Loucy (cell line): ENCODE results near the gene ZSCAN16.
"Not testable (repeated sequence)": the region's sequence is repeated elsewhere in the genome, so short reads cannot be mapped to it uniquely, and the experiment has no call there.

ENCODE experiments used
- H2AFZ ChIP-seq: fragments of 200-600 bp; sonication (generic); 2 replicates; pipeline ENCODE4 v1.6.0; 2016; ENCODE audit warnings: antibody characterized with exemption, mild to moderate bottlenecking, low read length, moderate library complexity
- H3F3A ChIP-seq: fragments of 200-600 bp; 2 replicates; pipeline ENCODE4 v1.6.0; 2016; ENCODE audit warnings: antibody characterized with exemption, low read depth, mild to moderate bottlenecking
- H3K27me3 ChIP-seq: fragments of 200-600 bp; sonication (generic); 2 replicates; pipeline ENCODE4 v1.6.1; 2014; ENCODE audit warnings: low read length, mild to moderate bottlenecking; ENCODE audit not compliant: insufficient read depth, poor library complexity, severe bottlenecking
- H3K36me3 ChIP-seq: fragments of 200-600 bp; sonication (generic); 2 replicates; pipeline ENCODE4 v1.6.1; 2016; ENCODE audit warnings: low read length; ENCODE audit not compliant: insufficient read depth
- H3K4me1 ChIP-seq: fragments of 200-600 bp; sonication (generic); 2 replicates; pipeline ENCODE4 v1.5.1; 2014; ENCODE audit warnings: low read length, mild to moderate bottlenecking; ENCODE audit not compliant: insufficient read depth, poor library complexity, severe bottlenecking
- H3K4me2 ChIP-seq: fragments of 200-600 bp; sonication (generic); 2 replicates; pipeline ENCODE4 v1.6.0; 2014; ENCODE audit warnings: antibody characterized with exemption, low read length, low read depth, mild to moderate bottlenecking; ENCODE audit not compliant: poor library complexity, severe bottlenecking
- H3K4me3 ChIP-seq: fragments of 200-600 bp; sonication (generic); 2 replicates; pipeline ENCODE4 v1.5.1; 2014; ENCODE audit warnings: low read length, mild to moderate bottlenecking, mixed read lengths; ENCODE audit not compliant: poor library complexity, severe bottlenecking
- H3K79me2 ChIP-seq: fragments of 200-600 bp; sonication (generic); 2 replicates; pipeline ENCODE4 v1.6.1; 2014; ENCODE audit warnings: low read length; ENCODE audit not compliant: insufficient read depth
- H3K9ac ChIP-seq: fragments of 200-600 bp; sonication (generic); 2 replicates; pipeline ENCODE4 v1.6.0; 2014; ENCODE audit warnings: mild to moderate bottlenecking, low read depth, low read length, moderate library complexity; ENCODE audit not compliant: poor library complexity, severe bottlenecking
- H3K9me2 ChIP-seq: fragments of 200-600 bp; sonication (generic); replicated peaks from 2 replicates; pipeline ENCODE4 v1.6.1; 2016; ENCODE audit warnings: low read depth, low read length, mixed read lengths
- H3K9me3 ChIP-seq: fragments of 200-600 bp; sonication (generic); 2 replicates; pipeline ENCODE4 v1.6.1; 2014; ENCODE audit warnings: mild to moderate bottlenecking, antibody characterized with exemption, low read length, low read depth; ENCODE audit not compliant: insufficient read depth
- H4K20me1 ChIP-seq: fragments of 200-600 bp; sonication (generic); 2 replicates; pipeline ENCODE4 v1.6.0; 2014; ENCODE audit warnings: antibody characterized with exemption, low read length, mild to moderate bottlenecking; ENCODE audit not compliant: insufficient read depth, poor library complexity, severe bottlenecking
- CTCF ChIP-seq: fragments of 200-600 bp; sonication (generic); conservative IDR thresholded peaks from 2 replicates; pipeline ENCODE4 v1.5.1; 2014; ENCODE audit warnings: mild to moderate bottlenecking, antibody characterized with exemption, low read length
- EZH2phosphoT487 ChIP-seq: fragments of 200-600 bp; IDR thresholded peaks from 2 replicates; pipeline ENCODE4 v1.6.1; 2018; ENCODE audit warnings: antibody characterized with exemption, mild to moderate bottlenecking, moderate library complexity, borderline replicate concordance

ZSCAN16 gene

DNA sequence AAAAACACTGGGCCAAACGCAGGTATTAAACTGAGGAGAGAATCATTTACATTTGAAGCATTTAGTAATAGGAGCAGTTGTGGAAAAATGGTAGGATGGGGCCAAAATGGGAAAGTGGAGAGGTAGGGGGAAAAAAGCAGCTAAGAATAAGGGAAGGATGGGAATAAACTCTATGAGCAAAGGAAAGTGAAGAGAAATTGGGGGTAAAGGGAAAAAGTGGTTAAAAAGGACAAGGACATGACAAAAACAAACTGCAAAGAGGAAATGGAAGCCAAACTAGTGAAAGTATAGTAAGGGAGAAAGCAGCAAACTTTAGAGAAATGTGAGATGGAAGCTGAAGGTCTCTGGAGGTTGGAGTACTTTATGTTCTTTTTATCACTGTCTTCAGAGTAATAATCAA, 6.2 kb upstream of the ZSCAN16 start:
- H4K20me1 ChIP-seq, result no peaks in the 10 kb centered on the region
- H3K36me3 ChIP-seq, result peaks cover 43% of the 10 kb centered on the region
- no peak overlapping the region for H2AFZ ChIP-seq
- no peaks in the 10 kb centered on the region for H3K4me1 ChIP-seq
- H3K27me3 ChIP-seq, result no peaks in the 10 kb centered on the region
- H3K9ac ChIP-seq, result no peak overlapping the region
- peaks cover 4% of the 10 kb centered on the region; the same call in 1 of the 2 replicates for H3K79me2 ChIP-seq
- H3F3A ChIP-seq, result no peaks in the 10 kb centered on the region
- no peaks in the 10 kb centered on the region for H3K9me3 ChIP-seq
- H3K9me2 ChIP-seq, result no peaks in the 10 kb centered on the region
- H3K4me2 ChIP-seq, result no peak overlapping the region
- TF ChIP-seq CTCF (no peak), EZH2phosphoT487 (no peak)
- H3K4me3 ChIP-seq, result no peak overlapping the region

DNA sequence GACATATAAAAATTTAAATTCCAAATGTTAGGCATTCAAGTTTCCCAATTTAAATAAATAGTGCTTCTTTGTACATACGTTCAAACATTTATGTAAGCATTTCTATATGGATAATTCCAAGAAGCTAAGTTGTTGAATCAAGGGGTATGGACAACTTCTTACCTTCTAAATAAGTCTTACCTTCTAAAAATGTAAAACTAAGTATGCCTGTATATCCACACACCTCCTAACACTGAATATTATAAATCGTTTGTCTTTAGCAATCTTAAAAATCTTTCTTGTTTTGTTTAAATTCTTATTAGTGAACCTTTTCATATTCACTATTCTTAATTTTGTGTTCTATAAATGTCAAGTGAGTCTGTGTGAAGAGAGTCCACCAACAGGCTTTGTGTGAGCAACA, 2.5 kb upstream of the ZSCAN16 start:
- no peak for TF ChIP-seq CTCF
- TF ChIP-seq EZH2phosphoT487, result no peak
- no peaks in the 10 kb centered on the region for H3K27me3 ChIP-seq
- no peak overlapping the region for H3K9ac ChIP-seq
- H3K9me3 ChIP-seq, result no peaks in the 10 kb centered on the region
- H3K4me3 ChIP-seq, result no peak overlapping the region
- H3K4me1 ChIP-seq, result peaks cover 24% of the 10 kb centered on the region
- H2AFZ ChIP-seq, result no peak overlapping the region
- H3K36me3 ChIP-seq, result peaks cover 32% of the 10 kb centered on the region
- H3K4me2 ChIP-seq, result no peak overlapping the region
- H3K79me2 ChIP-seq, result peaks cover 40% of the 10 kb centered on the region
- H3F3A ChIP-seq, result no peaks in the 10 kb centered on the region
- no peaks in the 10 kb centered on the region for H3K9me2 ChIP-seq
- peaks cover 12% of the 10 kb centered on the region for H4K20me1 ChIP-seq

GRCh38 chr6:28122283-28122682, 2.1 kb upstream of the ZSCAN16 start:
- not testable (repeated sequence) for H3K4me3 ChIP-seq, H3K9ac ChIP-seq, H2AFZ ChIP-seq, H3K9me3 ChIP-seq, H3K4me2 ChIP-seq, H3K27me3 ChIP-seq, H3K9me2 ChIP-seq, H3F3A ChIP-seq
- H3K79me2 ChIP-seq, result peaks cover 44% of the 10 kb centered on the region
- H4K20me1 ChIP-seq, result peaks cover 13% of the 10 kb centered on the region
- peaks cover 24% of the 10 kb centered on the region for H3K4me1 ChIP-seq
- H3K36me3 ChIP-seq, result peaks cover 30% of the 10 kb centered on the region

GRCh38 chr6:28124971-28125353, 553 bp downstream of the ZSCAN16 start:
- Histone ChIP-seq H3K4me3 (peak overlapping the region; percentile 89), H4K20me1 (peaks cover 33% of the 10 kb centered on the region), H2AFZ (0 out of 2 replicates have a peak overlapping the region, but pooled peaks have one; percentile 88), H3K79me2 (peaks cover 71% of the 10 kb centered on the region), H3K27me3 (no peaks in the 10 kb centered on the region), H3K4me2 (peak overlapping the region; percentile 79), H3K9me3 (no peaks in the 10 kb centered on the region), H3F3A (no peaks in the 10 kb centered on the region), H3K9ac (peak overlapping the region; percentile 70), H3K36me3 (peaks cover 27% of the 10 kb centered on the region), H3K4me1 (peaks cover 37% of the 10 kb centered on the region), H3K9me2 (no peaks in the 10 kb centered on the region)
- no peak for TF ChIP-seq CTCF
- no peak for TF ChIP-seq EZH2phosphoT487
